Measurements from ENCODE around the gene PAXIP1. TPM values are rescaled to one million over a fixed set of nuclear protein-coding genes. Genes with fewer than 3 reads are reported as not detected.

PAXIP1 gene
- total RNA-seq, 1 experiment from 2014 or later: 32.6 TPM

DNA sequence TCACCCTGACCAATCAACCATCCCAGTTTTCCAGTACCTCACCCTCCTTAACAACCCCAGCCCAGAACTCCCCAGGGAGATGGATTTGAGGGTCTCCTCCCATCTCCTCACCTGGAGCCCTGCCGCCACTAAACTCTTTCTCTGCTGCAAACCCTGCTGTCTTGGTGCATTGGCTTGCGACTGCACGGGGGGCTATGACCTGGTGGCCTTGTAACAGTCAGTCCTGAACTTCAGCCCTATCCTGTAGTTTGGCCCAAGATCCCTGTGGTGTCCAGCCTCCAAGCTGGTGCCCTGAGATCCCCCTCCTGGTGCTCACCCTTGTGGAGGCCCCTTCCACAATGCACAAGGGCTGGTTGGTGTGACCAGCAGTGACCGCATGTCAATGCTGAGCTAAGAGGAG, 91.9 kb downstream of the PAXIP1 start:
- H3K23ac ChIP-seq (ENCODE audit: insufficient read length, low read depth, low read length): no peak overlapping the region
- no peak for TF ChIP-seq CTCF (conservative IDR thresholded peaks at IDR 0.05)
- H2BK20ac ChIP-seq (ENCODE audit: low read depth, low read length, poor library complexity, severe bottlenecking): no peak overlapping the region
- H3K14ac ChIP-seq (ENCODE audit: insufficient read depth, low read length): no peak overlapping the region
- no CpG with 5 or more reads among the region's 4 CpGs for WGBS (ENCODE audit: extremely low coverage, insufficient read length, low lambda C conversion rate)
- no peak overlapping the region for H3K56ac ChIP-seq (ENCODE audit: insufficient read length, low read depth, low read length)
- peaks cover 0 to 15% (median 8%) of the 10 kb centered on the region in 3 experiments; a peak in 6 of 7 replicates for H3K36me3 Mint-ChIP-seq (ENCODE audit: insufficient read depth in 1 of 3, low read depth in 3 of 3)
- H3K23me2 ChIP-seq (ENCODE audit: insufficient read length, low read depth, low read length, poor library complexity, severe bottlenecking): peaks cover 3% of the 10 kb centered on the region
- no peak for DNase-seq
- no peak overlapping the region for H3K18ac ChIP-seq (ENCODE audit: insufficient read length, low read depth, low read length)
- H3K79me1 ChIP-seq (ENCODE audit: insufficient read depth, low read depth, low read length, poor library complexity, severe bottlenecking): no peaks in the 10 kb centered on the region
- H4K20me1 ChIP-seq (ENCODE audit: control insufficient read depth, insufficient read depth, insufficient read length): no peaks in the 10 kb centered on the region
- H3K27me3 ChIP-seq (ENCODE audit: insufficient read depth, low read length): no peaks in the 10 kb centered on the region
- H4K91ac ChIP-seq (ENCODE audit: insufficient read length, low read depth, low read length): no peak overlapping the region
- no peak overlapping the region for H3K9ac ChIP-seq (ENCODE audit: extremely low read depth, insufficient read length, low read length)
- H3K27ac Mint-ChIP-seq: no peak overlapping the region
- no peak overlapping the region for H3K4me2 ChIP-seq (ENCODE audit: insufficient read depth, insufficient read length, low read length)
- H3K27me3 Mint-ChIP-seq (ENCODE audit: low read depth): peaks cover 34% of the 10 kb centered on the region
- H2AFZ ChIP-seq (ENCODE audit: low read length): no peak overlapping the region
- no peaks in the 10 kb centered on the region for H3K9me3 ChIP-seq (ENCODE audit: control insufficient read depth, low read depth, low read length)
- no peak overlapping the region for H4K5ac ChIP-seq (ENCODE audit: insufficient read length, low read depth, low read length)
- H3T11ph ChIP-seq (ENCODE audit: low read length): no peak overlapping the region
- H3K4me1 ChIP-seq (ENCODE audit: insufficient read depth, low read length): no peaks in the 10 kb centered on the region
- no peak overlapping the region for H2BK120ac ChIP-seq (ENCODE audit: low read depth, low read length, poor library complexity, severe bottlenecking)
- no peak overlapping the region for H2BK5ac ChIP-seq (ENCODE audit: insufficient read length, low read length)
- peaks cover 25 to 33% of the 10 kb centered on the region in 2 experiments for H3K9me3 Mint-ChIP-seq
- no peak overlapping the region for H2BK12ac ChIP-seq (ENCODE audit: insufficient read length, low read depth, low read length)
- H4K8ac ChIP-seq (replicated peaks; ENCODE audit: insufficient read length, low read depth, low read length): no peak overlapping the region
- H3K27ac ChIP-seq (ENCODE audit: insufficient read length, low read depth, low read length): no peak overlapping the region
- no peak overlapping the region for H3K4ac ChIP-seq (ENCODE audit: low read depth, low read length)
- no peak overlapping the region for H3K4me3 Mint-ChIP-seq
- no peaks in the 10 kb centered on the region for H3K79me2 ChIP-seq (ENCODE audit: insufficient read depth, low read length)
- H2BK15ac ChIP-seq (ENCODE audit: low read depth, low read length): no peak overlapping the region
- peaks cover 5 to 7% of the 10 kb centered on the region in 2 experiments for H3K4me1 Mint-ChIP-seq
- H2AK5ac ChIP-seq (ENCODE audit: insufficient read length, low read length): no peak overlapping the region
